Right ventricle myocardium superior (tissue), 1 donor: ENCODE data around the gene KLF17. TPM values are rescaled to one million over a fixed set of nuclear protein-coding genes. Genes with fewer than 3 reads are reported as not detected.

ENCODE experiments used
- ATAC-seq: fragments of 200-7000 bp; cut with Tn5 transposase; one replicate; pipeline ENCODE4 v1.9.1; 2020; ENCODE audit warnings: mild to moderate bottlenecking; ENCODE audit not compliant: poor library complexity
- DNase-seq: peaks from one replicate; pipeline ENCODE4 v3.0.0-alpha.2; 2020
- intact Hi-C: fragments of 100-400 bp; cut with DNase I; formaldehyde crosslinking; loops from one replicate; pipeline ENCODE4 v1.11.2; 2022
- total RNA-seq: library from RNA; stranded (reverse); fragmentation: NEBNext Ultra II Directional; extraction: Animal tissue kit (Norgen Biotek cat#: 25700); gene quantifications from one replicate; pipeline ENCODE4 v1.2.1, GENCODE V29; 2021
- donor health status: DM: no; HTN: yes; CAD: no; lungs with severe emphysema.

Gene KLF17
- total RNA-seq, 1 donor from 2014 or later: not detected

GRCh38 chr1:44141531-44141930 lies 22.9 kb downstream of the KLF17 start, which contains the start of gene KLF18:
KLF18 (minus strand) TSS chr1:44141631; CDS start chr1:44141631, 0 bp downstream.
- no peak for ATAC-seq
- no peak for DNase-seq
- intact Hi-C loops: no loop called here

- intact Hi-C loops: no loop called here
- ATAC-seq (no peak), DNase-seq (no peak)
Measured at GRCh38 chr1:44144962-44145756, 26.5 kb downstream of the KLF17 start.

DNA sequence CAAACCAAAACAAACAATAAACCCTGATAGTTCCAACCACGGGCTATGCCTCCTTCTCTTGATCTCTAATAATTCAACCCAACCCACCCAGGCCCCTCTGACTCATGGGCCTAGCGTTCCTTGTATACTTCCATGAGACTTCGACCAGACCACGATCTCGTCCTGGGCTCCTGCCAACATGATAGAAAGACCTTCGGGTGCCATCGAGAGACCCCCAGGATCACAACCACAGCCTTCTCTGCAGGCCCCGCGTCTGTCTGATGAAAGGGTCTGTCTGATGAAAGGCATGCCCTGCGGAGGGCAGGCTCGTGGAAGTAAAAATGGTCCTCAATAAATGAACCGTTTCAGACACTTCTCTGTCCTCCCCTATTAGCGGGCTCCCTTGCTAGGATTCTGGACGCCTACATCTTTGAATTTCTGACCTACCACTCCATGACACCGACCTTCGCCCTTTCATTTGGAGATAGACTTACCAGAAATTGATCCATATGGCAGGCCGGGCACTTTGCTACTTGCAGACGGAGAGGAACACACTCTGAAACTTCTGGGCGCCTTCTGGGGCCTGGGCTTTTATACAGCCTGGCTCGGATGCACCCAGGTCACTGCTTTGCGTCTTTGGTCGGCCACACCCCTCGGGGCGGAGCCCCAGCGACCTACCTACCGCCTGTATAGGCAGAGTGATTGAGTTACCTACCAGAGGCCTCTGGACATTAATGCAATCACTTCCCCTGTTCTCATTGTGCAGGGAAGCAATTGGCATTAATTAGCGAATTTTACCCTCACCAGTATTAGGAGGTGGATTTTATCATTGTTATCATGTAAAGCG lies 28.1 kb downstream of the KLF17 start:
- DNase-seq (no peak), ATAC-seq (no peak)
- intact Hi-C loops: no loop called here

DNA sequence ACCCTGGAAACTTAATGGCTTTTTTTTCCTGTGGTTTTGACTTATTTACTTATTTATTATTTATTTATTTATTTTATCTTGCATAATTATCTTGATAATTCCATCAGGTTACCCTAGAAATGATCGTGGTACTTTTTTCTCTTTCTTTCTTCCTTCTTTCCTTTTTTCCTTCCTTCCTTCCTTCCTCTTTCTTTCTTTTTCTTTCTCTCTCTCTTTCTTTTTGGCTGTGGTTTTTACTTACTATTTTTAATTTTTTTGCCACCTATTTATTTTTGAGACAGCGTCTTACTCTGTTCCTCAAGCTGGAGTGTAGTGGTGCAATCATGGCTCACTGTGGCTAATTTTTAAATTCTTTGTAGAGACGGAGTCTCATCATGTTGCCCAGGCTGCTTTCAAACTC lies 29.0 kb downstream of the KLF17 start:
- intact Hi-C loops: no loop called here
- ATAC-seq: no peak
- no peak for DNase-seq

GRCh38 chr1:44151332-44151731 lies 32.7 kb downstream of the KLF17 start:
- no peak for ATAC-seq
- intact Hi-C loops: no loop called here
- no peak for DNase-seq

GRCh38 chr1:44151808-44152207 lies 33.2 kb downstream of the KLF17 start:
- intact Hi-C loops: no loop called here
- ATAC-seq (no peak), DNase-seq (no peak)

GRCh38 chr1:44152692-44153091 lies 34.1 kb downstream of the KLF17 start:
- ATAC-seq (no peak), DNase-seq (no peak)

DNA sequence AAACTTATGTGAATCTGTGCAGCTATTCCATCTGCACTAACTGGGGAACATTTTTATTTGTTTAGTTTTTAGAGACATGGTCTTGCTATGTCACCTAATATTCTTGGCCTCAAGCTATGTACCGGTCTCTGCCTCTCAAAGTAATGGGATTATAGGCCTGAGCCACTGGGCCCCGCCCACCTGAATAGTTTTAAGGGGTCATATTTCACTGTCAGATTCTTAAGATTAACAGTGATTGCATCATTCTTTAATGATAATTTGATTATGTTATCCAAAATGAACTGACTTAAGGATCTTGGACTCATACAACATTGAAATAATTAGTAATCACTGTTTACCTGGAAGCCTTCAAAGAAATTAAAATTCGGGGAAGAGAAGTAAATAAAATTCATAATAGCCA lies 35.4 kb downstream of the KLF17 start:
- intact Hi-C loops: no loop called here
- DNase-seq: no peak
- ATAC-seq: no peak

More at GRCh38 chr1:44152692-44153091, 34.1 kb downstream of the KLF17 start:
- intact Hi-C loops: no loop called here

- ATAC-seq (no peak), DNase-seq (no peak)
- intact Hi-C loops: no loop called here
Measured at GRCh38 chr1:44157903-44158302, 39.3 kb downstream of the KLF17 start.

- DNase-seq (no peak), ATAC-seq (no peak)
- intact Hi-C loops: no loop called here
Measured at GRCh38 chr1:44158871-44159270, 40.2 kb downstream of the KLF17 start.

GRCh38 chr1:44161546-44161945 lies 42.9 kb downstream of the KLF17 start:
- intact Hi-C loops: no loop called here
- ATAC-seq (no peak), DNase-seq (no peak)

GRCh38 chr1:44168520-44169098 lies 50.0 kb downstream of the KLF17 start:
- ATAC-seq (no peak), DNase-seq (no peak)
- intact Hi-C loops: no loop called here

DNA sequence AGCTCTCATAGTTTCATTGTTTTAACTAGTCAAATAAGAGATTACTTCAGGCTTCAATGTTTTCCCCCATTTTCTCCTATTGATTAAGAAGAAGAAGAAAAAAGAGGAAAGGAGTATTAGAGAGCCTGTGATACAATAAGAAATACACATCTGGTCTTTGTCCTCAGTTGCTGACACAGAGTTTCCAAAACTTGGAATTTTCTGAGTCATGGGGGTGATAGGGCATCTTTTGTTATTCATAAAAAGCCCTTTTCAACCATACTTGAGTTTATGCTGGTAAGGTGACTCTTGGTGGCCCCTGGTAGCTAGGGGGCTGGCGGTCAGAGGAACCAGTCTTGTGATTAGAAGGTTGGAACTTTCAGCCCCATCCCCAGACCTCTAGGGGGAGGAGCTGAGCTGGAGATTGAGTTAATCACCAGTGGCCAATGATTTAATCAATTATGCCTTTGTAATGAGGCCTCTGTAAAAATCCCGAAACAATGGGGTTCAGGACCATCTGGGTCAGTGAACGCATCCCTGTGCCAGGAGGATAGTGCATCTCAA lies 51.7 kb downstream of the KLF17 start:
- intact Hi-C loops: no loop called here
- ATAC-seq (no peak), DNase-seq (no peak)

DNA sequence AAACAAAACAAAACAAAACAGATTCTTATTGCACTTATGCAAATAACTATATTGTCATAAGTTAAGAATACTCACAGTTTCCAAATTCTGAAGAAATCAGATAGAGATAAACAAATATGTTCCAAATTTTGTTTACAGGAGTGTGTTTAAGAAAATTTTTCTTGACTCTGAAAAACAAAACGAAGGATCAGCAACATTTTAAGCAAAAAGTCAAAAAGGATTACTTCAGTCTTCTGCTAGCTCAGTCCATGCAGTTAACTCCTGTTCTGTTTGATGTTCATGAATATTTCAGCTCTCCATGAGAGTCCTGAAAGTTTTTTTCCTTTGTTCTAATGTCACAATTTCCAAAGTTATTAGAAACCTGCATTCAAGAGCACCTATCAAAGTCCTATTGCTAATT lies 56.0 kb downstream of the KLF17 start:
- no peak for ATAC-seq
- no peak for DNase-seq
- intact Hi-C loops: no loop called here

Other genes starting within 250 kb of the KLF17 start
- not detected for gene ARTN, start 185.0 kb upstream of the KLF17 start, total RNA-seq
- gene IPO13, start 171.9 kb upstream of the KLF17 start, total RNA-seq: 58.8 TPM
- gene DPH2, start 148.8 kb upstream of the KLF17 start, total RNA-seq: 16.2 TPM
- gene ATP6V0B, start 143.9 kb upstream of the KLF17 start, total RNA-seq: 80.9 TPM
- 34.3 TPM for gene B4GALT2, start 139.6 kb upstream of the KLF17 start, total RNA-seq
- gene CCDC24, start 127.2 kb upstream of the KLF17 start, total RNA-seq: 0.86 TPM
- gene SLC6A9, start 87.4 kb upstream of the KLF17 start, total RNA-seq: 0.78 TPM
- not detected for gene KLF18, start 22.8 kb downstream of the KLF17 start, total RNA-seq
- 25.7 TPM for gene DMAP1, start 94.7 kb downstream of the KLF17 start, total RNA-seq
- 52.3 TPM for gene ERI3, start 236.4 kb downstream of the KLF17 start, total RNA-seq